NT2/D1 (cell line): ENCODE measurements around the gene GAREM2.

Experiments used
- SUZ12 ChIP-seq: IDR thresholded peaks from 2 replicates; pipeline ENCODE4 v1.6.1; 2011; ENCODE audit not compliant: insufficient read length, insufficient read depth; ENCODE audit errors: extremely low read depth
- YY1 ChIP-seq: IDR thresholded peaks from 2 replicates; pipeline ENCODE4 v1.6.1; 2011; ENCODE audit not compliant: insufficient read length, insufficient read depth
- ZNF274 ChIP-seq: IDR thresholded peaks from 2 replicates; pipeline ENCODE4 v1.6.1; 2011; ENCODE audit warnings: mild to moderate bottlenecking, low read depth, low read length

DNA sequence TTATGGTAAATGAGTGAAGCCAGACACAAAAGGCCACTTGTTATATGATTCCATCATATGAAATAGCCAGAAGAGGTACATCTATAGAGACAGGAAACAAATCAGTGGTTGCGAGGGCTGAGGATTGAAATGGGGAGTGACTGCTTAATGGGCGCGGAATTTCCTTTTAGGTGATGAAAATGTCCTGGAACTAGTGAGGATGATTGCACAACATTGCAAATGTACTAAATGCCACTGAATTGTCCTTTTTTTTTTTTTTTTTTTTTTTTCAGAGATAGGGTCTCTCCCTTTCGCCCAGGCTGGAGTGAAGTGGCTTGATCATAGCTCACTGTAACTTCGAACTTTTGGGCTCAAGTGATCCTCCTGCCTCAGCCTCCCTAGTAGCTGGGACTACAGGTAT lies 15.3 kb upstream of the GAREM2 start:
- no peak for TF ChIP-seq YY1
- no peak for TF ChIP-seq ZNF274
- TF ChIP-seq SUZ12 = no peak
